Measurements from ENCODE around the gene TMEM213.

The TMEM213 gene, protein sequence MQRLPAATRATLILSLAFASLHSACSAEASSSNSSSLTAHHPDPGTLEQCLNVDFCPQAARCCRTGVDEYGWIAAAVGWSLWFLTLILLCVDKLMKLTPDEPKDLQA

DNA sequence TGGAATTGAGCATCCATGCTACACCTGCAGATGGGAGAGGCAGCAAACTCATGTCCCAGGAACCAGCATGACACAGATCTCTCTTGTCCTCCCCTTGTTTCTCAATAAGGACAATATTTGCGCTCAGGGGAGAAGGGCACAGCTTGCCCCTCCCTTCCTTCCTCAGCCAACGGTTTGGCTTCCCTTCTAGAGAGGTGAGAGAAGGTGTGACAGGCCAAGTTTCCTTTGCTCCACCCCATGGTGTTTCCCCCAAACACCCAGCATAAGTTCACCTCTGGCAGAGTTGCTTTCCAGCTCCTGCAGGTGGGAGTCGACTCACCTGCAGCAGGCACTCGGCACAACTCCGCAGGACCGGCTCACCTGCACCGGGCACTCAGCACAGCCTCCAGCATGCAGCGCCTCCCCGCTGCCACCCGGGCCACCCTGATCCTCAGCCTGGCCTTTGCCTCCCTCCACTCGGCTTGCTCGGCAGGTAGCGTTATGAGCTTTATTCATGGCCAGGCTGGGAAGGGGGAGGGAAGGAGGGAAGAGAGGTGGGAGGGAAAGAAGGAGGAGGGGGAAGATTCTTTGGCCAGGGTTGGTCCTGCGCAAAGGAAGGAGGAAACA, at the start of gene TMEM213, which contains the start of gene ATP6V0A4:
TSS of gene TMEM213 (plus strand) at position 280 of the 606 bp plus-strand sequence. CDS start at position 391, 111 bp downstream.
TSS of gene ATP6V0A4 (minus strand) at position 482 of the 606 bp plus-strand sequence. CDS start 26,949 bp downstream, outside the sequence.
- DNase-seq (ENCODE audit: low read depth): no peak

DNA sequence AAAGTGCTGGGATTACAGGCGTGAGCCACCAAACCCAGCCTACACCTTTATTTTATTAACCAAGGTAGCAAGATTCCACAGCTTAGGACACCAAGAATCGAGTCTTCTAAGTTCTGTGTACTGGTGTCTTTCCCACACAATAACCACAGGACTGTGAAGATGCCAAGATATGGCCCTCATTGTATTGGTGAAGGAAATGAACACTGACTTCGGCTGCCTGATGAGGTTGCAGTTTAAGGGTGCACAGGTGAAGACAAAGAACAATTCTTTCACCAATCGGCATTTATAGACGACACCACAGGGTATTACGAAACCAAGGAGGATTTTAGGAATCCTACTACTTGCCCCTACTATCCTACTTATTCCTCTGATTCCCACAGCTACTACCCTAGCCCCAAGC, 49.1 kb upstream of the TMEM213 start:
- DNase-seq (ENCODE audit: low read depth): no peak

DNA sequence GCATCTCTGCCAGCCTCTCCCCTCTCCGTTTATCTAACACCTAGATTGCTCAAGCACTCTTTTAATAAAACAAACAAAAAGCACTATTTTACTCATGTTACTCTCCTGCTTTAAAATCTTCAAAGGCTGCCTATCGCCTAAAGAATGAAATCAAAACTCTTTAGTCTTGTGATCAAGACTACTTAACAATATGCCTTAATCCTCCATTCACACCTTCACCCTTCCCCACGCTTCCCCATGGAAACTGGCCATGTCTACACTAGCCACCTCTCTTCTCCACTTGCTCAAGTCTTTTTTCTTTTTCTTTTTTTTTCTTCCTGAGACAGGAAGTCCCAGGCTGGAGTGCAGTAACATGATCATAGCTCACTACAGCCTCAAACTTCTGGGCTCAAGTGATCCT, 47.8 kb upstream of the TMEM213 start:
- DNase-seq (ENCODE audit: low read depth): no peak

DNA sequence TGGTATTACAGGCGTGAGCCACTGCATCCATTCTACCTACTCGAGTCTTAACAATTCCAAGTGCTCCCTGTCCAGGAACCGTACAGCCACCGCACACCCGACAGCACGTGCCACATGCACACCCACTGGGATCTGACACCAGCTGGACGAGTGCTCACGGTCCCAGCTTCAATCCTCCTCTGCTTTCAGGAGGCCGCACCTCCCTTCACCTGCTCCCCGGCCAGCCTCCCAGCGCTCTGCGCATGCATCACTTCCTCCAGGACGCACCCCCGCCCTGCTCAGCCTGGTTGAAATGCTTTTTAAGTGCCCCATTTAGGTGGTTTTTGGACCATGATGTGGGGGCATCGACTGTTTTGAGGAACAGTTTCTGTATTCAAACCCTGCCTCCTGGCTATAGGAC, 47.3 kb upstream of the TMEM213 start:
- no peak for DNase-seq (ENCODE audit: low read depth)

DNA sequence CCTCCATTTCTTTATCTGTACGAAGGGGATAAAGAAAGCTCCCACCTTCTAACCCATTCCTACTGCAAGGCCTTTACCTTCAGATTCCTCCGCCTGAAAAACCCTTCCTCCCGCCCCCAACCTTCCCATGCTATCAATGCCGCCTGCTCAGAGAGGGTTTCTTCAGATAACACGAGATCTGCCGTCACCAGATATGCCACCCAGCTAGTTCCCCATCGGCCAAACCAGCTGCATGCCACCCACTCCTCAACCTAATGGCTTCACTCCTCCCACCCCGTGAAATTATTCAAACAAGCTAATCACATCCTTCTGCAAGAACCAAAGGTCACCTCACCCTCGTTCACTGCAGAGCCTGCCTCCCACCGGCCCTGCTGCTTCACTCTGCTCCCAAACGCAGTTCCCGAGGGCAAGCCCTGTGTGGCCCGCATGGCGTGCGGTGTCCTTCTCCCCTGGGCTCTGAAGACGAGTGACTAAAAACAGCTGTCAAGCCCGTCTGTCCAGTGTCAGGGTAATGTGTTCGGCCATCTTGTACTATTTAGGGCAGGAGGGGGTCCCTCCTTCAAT, 46.8 kb upstream of the TMEM213 start:
- DNase-seq (ENCODE audit: low read depth): no peak

DNA sequence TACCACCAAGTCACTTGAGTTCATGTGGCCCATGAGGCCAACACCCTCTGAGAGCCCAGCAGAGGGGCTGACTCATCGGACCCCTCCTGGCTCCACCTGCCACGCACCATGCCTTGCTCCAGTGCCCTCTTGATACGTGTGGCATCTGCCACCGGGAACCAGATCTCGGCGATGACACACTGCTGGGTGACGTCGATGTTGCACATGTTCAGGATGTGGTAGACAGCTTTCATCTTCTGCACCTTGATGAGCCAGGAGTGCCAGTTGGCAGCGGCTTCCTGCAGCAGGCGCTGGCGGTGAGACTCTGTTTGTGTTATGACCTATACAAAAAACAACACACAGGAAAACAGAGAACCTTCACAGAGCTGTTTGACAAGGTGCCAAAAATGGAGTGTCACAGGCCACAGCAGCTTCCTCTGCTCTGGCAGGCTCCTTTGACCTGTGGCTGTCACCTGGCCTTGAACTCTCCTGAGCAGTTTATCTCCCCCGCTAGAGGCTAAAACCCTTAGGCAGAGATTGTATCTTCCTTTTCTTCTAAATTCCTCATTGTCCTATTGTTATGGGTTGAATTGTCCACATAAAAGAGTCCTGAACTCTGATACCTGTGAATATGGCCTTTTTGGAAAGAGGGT, 45.2 kb upstream of the TMEM213 start:
- DNase-seq (ENCODE audit: low read depth): peak; percentile 77

DNA sequence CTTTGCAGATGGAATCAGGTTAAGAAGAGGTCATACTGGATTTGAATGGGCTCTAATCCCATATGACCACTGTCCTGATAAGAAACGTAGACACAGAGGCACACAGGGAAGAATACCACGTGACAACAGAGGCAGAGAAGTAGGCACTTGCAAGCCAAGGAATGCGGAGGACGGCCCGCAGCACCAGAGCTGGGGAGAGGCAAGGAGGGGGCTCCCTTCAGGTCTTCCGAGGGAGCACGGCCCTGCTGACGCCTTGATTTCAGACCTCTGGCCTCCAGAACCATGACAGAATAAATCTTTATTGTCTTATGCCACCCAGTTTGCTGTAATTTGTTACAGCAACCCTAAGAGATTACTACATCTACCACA, 44.7 kb upstream of the TMEM213 start:
- no peak for DNase-seq (ENCODE audit: low read depth)

DNA sequence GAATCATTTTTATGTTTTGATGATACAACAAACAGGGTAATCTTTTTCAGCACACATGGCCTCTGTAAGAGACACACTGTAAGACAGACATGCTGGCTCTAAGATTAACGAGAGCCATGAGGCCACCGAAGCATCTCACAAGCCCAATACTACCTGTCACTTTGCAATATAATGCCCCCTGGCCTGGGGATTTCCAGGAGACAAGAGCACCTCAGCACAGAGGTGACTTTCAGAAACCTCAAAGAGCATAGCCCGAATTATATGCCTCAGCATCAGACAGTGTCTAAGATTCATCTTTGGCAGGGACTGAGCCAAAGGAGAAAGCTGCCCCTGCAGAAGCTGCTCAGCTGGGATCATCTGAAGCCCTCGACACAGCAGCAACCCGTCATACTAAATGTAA, 44.2 kb upstream of the TMEM213 start:
- DNase-seq (ENCODE audit: low read depth): no peak

DNA sequence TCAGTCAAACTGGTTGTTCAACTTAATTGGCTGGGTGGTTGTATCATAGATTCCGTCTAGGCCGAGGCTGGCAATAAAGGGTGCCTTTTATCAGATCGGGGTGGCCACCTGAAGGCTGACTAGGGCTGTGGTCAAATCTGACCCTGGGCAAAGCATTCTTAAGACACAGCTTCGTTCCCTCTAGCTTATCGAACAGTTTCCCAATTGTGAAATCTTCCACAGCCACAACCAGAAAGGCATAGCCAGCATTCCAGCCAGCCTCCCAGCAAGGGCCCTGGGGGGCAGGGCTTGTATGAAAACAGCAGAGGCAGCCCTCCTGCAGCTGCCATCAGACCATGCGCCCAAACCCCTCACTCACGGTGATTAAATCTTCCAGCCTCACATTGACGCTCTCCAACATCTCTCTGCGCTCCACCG, 42.5 kb upstream of the TMEM213 start:
- no peak for DNase-seq (ENCODE audit: low read depth)

DNA sequence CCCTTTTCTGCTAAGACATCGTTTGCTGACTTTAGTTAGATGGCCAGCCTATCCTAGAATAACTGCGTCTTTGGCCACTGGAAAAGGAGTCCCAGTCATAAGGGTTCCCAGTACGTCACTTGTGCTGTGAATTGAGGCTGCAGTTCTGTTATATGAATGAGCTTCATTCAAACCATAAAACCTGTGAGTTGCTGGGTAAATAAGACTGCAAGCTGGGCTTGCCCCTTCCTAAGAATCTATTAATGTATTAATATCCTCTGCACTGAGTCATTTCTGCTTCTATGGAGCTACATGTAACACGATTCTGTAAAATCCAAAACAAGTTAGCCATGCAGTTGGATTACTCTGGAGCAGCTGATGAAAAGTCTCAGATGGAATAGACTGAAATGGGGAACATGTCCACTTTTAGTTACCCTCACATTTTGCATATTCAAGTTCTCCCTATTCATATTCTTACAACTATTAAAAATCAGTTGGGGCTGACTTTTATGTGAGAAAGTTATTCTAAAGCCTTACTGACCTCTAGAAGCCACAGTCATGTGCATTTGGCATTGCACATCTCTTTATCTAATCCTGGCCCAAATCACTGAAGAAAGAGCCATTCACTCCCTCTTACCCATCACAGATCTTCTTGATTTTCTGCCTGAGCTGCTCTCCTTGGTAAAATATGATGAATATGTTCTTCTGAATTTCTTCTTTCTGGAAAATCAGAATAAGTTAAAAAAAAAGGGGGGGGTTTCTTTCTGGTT, 41.8 kb upstream of the TMEM213 start:
- no peak for DNase-seq (ENCODE audit: low read depth)

DNA sequence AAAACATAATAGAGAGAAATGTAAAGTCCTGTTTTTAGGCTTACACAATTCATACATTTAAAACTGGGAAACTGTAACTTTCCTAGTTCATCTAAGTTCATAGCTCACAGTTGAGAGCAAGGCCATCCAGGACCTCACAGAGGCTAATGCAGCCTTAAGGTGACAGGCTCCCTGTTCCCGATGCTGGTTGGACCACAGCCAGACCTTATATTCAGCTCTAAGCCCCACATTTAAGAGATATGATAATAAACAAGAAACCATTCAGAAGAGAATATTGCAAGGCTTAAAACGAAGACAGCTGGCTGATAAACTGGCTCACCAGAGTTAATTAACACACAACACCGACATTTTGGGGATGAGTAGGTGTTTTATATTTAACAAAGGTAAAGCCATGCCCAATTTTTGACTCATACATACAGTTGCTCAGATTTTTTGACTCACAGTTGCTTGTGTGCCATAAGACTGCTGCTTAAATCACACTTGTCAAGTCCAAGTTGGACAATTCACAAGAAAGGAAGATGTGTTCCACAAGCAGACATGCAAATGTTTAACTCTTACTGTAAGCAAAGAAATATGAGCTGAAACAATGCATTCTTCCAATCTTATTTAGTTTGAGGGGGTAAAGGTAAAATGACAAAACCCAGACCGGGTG, 41.1 kb upstream of the TMEM213 start:
- no peak for DNase-seq (ENCODE audit: low read depth)

DNA sequence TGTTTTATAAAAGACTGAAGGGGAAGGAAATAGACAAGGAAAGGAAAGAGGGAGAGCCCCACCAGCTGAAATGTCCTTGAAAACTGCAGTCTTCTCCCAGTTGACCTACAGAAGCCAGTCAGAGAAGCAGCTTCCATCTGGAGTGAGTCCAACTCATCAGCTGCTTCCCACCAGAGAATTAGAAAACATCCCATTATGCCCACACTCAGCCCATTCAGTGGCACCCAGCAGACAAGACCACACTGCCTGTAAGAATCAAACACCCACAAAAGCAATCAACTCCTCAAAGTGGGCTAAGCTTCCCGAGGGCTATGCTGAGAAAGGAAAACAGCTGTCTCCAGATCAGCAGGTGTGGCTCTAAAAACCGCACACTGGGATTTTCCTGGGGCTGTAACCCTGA, 29.6 kb upstream of the TMEM213 start:
- DNase-seq (ENCODE audit: low read depth): no peak

DNA sequence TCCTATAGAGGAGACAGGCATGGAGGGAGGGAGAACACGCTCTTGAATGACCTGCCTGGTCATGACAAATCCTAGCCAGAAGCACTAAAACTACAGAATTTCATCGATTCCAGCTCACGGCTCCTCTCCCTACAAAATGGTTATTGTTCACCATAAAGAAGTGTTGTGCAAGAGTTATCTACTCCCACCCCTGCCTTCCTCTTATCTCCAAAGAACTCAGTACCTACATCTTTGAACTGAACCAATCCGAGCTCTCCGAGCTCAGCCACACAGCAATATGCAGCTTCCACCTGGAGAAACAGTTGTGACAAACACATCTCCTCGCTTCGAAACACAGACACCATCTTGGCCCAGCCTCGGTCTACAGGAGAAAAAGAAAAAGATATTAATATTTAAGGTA, 26.9 kb upstream of the TMEM213 start:
- no peak for DNase-seq (ENCODE audit: low read depth)

DNA sequence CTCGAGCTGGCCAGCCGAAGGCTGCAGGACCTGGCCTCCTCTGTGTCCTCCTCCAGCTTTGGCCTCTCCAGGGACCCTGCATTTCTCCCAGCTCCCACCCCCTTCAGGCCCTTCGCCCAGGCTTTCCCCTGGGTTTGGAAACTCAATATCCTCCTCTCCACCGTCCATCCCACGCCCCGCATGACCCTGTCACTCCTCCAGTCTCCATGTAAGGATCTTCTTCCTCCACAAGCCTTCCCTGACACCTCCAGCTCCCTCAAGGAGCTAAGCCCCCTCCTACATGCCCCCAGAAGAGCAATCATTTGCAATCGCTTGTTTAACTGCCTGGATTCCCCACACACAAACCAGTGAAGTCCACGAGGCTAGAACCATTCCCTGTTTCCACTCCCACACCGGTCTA, 24.6 kb upstream of the TMEM213 start:
- no peak for DNase-seq (ENCODE audit: low read depth)

DNA sequence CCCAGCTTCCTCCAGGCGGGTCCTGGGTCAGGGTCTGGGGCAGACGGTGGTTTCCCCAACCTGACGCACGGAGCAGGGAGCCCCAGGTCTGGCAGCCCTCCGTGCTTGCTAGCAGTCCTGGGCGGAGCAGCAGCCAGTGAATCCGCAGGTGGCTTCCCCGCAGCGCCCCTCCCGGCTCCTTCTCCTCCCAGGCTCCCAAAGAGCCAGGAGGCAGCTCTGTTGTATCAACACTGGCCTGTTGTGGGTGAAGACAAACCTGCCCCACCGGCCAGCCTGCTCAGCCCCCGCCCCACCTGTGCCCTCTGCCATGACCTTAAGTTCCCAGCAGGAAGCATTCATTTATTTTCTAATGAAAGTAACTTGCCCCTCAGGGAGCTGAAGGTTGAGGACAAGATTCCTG, 24.0 kb upstream of the TMEM213 start:
- DNase-seq (ENCODE audit: low read depth): no peak

DNA sequence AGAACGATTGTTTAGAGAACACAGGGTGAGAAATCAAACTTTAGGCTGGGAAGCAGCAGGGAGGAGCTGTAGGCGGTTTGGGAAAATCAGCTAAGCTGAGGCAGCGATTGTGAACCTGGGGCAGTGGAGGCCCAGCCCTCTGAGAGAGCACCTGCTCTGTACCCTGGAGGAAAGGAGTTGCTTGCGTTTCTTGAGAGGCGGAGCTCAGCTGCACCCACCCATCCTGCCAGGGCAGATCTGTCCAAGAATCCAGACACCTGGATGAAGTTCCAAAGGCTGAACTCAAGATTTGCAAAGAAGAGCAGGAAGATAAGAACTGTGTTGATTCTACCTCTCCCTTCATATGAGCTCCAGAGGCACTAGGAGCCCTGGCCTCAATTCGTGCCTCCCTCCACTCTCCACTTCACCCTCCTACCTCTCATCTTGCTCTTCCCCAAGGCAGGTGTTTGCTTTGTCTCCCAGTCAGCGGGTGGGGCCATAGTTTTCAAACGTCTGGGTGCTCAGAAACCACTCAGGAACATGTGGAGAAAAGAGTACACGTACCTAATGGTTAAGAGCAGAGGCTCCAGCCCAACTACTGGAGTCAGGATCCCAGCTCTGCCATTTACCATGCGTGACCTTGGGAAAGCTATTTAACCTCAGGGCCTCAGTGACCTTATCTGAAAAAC, 21.5 kb upstream of the TMEM213 start:
- no peak for DNase-seq (ENCODE audit: low read depth)

DNA sequence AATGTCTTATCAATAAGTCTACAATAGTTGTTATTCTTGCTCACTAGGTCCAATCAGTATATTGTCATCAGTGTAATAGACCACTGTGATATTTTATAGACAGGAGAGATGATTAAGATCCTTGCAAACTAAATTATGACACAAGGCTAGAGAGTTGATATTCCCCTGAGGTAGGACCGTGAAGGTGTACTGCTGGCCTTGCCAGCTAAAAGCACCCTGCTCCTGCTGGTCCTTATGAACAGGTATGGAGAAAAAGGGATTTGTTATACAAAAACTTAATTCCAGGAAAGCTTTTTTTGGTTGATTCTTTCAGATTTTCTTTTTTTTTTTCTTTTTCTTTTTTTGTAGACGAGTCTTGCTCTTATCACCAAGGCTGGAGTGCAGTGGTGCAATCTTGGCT, 16.8 kb upstream of the TMEM213 start:
- DNase-seq (ENCODE audit: low read depth): no peak

DNA sequence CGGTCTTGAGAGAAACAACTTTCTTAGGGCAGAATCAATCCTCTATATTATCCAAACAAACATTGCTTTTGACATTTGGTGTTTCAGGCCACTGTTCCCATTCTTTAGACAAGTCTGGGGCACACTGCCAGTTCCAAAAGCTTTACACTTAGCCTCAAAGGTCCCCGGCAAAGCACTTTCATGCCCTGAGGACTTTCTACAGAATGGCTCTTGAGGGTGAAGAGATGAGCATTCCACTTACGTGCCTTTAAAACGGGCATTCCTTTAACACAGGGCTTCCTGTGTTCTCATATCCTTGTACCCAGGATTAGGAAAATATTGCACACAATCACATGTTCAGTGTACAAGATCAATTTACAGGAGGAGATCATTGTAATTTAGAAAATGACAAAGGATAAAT, 13.1 kb upstream of the TMEM213 start:
- no peak for DNase-seq (ENCODE audit: low read depth)

DNA sequence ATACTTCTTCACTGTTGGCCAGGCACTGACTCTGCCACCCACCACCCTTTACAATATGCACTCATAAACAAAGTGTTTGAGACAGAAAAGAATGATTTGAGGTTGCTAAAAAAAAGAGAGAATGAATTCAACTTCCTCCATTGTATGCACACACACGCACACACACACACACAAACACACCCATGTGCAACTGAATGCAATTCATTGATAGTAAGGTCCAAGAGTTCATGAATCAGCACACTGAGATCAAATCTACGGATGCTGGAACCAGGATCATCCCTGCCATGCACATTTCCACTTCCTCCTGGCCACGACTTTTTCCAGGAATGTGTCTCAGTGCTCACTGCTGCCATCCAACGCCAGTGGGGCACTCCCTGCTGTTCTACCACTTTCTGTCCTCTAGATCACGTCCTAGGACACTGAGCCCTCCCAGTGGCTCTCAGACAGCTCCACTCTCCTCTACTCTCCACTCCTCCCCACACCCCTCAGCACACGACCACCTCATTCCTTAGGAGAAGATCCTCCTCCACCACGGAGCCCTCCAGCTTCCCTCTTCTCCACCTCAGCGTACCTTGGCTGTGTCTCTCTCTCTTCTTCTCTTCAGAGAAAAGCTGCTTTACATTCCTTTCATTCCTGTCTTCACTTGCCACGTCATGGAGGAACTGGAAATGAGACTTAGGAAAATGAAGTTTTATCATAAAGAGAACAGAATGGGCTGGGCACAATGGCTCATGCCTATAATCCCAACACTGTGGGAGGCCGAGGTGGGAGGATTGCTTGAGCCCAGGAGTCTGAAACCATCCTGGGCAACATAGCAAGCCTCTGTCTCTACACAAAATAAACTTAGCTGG, 12.0 kb upstream of the TMEM213 start:
- no peak for DNase-seq (ENCODE audit: low read depth)

DNA sequence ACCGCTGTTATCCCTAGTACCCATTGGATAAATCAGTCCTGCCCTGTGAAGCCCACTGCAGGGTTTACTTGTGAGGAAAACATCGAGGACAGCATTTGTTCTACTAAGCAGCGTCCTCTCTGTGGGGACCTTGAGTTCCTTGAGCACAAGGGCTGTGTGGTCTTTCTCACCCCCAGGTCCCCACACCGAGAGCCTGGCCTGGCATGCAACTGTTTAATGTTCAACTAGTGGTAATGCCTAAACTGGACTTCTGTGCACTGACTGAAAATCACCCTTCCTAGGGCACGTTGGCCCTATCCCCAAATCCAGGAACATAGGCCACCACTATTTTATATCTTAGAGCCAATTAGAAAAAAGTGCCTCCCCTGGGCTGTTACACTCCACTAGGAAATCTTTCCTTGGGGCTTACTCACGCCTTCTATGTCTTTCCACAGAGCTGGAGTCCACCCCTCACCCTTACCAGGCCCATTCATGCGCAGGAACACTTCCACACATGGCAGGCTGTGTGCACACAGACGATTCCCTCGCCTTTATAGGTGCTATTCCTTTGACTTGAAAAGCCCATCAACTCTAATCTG, 1.7 kb upstream of the TMEM213 start:
- DNase-seq (ENCODE audit: low read depth): no peak

Data from activated T-cell treated with anti-CD3 and anti-CD28 coated beads for 1 hour (primary cell).